GM12801 (cell line): Measurements from ENCODE around the gene NXPH3.

Experiments used
- TF ChIP-seq, protein P1 (sequence below): IDR thresholded peaks from one replicate; pipeline ENCODE4 v1.5.1; 2011; ENCODE audit warnings: control low read depth; ENCODE audit not compliant: insufficient read length; ENCODE audit errors: extremely low read depth

Gene NXPH3

DNA sequence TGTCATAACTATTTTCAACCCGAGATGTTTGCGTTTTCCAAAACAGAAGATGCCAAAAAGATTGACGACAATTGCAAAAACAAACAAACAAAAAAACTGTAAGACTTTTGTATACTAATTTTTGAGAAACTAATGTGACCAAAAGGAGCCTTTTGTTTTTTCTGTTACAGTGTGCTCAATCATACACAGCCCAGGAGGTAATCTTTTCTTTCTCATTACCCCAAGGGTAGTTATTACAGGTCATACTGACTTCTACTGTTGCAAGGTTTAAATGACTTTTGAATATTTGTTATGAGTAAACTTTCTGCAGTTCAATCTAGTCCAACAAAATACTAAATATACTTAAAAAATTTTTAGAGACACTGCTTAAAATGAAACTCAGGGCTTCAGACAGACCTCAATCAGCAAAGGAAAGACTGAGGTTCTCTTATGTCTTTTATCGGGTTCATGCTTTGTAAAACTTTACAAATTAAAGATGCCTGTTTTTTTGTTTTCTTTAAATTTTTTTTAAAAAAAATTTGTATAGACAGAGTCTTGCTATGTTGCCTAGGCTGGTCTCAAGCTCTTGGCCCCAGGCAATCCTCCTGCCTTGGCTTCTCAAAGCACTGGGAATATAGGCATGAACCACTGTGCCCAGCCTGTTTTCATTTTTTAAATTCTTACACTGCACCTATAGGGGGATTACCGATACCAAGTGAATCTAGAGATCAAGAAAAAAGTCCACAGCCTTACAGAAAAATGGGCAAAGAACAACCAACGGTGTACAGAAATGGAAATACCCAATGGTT is 54.6 kb downstream of the NXPH3 start:
- TF ChIP-seq, protein P1, sequence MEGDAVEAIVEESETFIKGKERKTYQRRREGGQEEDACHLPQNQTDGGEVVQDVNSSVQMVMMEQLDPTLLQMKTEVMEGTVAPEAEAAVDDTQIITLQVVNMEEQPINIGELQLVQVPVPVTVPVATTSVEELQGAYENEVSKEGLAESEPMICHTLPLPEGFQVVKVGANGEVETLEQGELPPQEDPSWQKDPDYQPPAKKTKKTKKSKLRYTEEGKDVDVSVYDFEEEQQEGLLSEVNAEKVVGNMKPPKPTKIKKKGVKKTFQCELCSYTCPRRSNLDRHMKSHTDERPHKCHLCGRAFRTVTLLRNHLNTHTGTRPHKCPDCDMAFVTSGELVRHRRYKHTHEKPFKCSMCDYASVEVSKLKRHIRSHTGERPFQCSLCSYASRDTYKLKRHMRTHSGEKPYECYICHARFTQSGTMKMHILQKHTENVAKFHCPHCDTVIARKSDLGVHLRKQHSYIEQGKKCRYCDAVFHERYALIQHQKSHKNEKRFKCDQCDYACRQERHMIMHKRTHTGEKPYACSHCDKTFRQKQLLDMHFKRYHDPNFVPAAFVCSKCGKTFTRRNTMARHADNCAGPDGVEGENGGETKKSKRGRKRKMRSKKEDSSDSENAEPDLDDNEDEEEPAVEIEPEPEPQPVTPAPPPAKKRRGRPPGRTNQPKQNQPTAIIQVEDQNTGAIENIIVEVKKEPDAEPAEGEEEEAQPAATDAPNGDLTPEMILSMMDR: no peak

GRCh38 chr17:49631496-49631895 is 55.8 kb downstream of the NXPH3 start:
- TF ChIP-seq, protein P1: no peak
